ENCODE data around the gene ZNF367.

The ZNF367 gene

GRCh38 chr9:96413302-96414221, 4.6 kb downstream of the ZNF367 start:
- peaks cover 19% of the 10 kb centered on the region; the same call in 1 of the 2 replicates for H3K36me3 ChIP-seq (ENCODE audit: insufficient read depth, low read length)
- peaks cover 68% of the 10 kb centered on the region for H4K20me1 ChIP-seq (ENCODE audit: insufficient read depth, low read length, poor library complexity, severe bottlenecking)
- peaks cover 4% of the 10 kb centered on the region for H3K27me3 ChIP-seq (ENCODE audit: insufficient read depth, low read length, poor library complexity, severe bottlenecking)
- TF ChIP-seq EZH2phosphoT487 (IDR thresholded peaks at IDR 0.05; ENCODE audit: borderline replicate concordance) (no peak), CTCF (conservative IDR thresholded peaks at IDR 0.05; ENCODE audit: low read length) (no peak)
- H3K9me2 ChIP-seq (replicated peaks; ENCODE audit: low read depth, low read length) = no peaks in the 10 kb centered on the region
- H3K9me3 ChIP-seq (ENCODE audit: insufficient read depth, low read depth, low read length) = no peaks in the 10 kb centered on the region
- peak overlapping the region; percentile 98 for H3K4me3 ChIP-seq (ENCODE audit: low read length, poor library complexity, severe bottlenecking)
- H3F3A ChIP-seq (ENCODE audit: low read depth) = peaks cover 13% of the 10 kb centered on the region
- H3K79me2 ChIP-seq (ENCODE audit: insufficient read depth, low read length) = peaks cover 82% of the 10 kb centered on the region
- H3K9ac ChIP-seq (ENCODE audit: low read depth, low read length, poor library complexity, severe bottlenecking) = peak overlapping the region; percentile 40
- peaks cover 47% of the 10 kb centered on the region for H3K4me1 ChIP-seq (ENCODE audit: insufficient read depth, low read length, poor library complexity, severe bottlenecking)
- H2AFZ ChIP-seq (ENCODE audit: low read length) = no peak overlapping the region
- H3K4me2 ChIP-seq (ENCODE audit: low read depth, low read length, poor library complexity, severe bottlenecking) = peak overlapping the region; percentile 93

GRCh38 chr9:96412174-96412913, 5.8 kb downstream of the ZNF367 start:
- Histone ChIP-seq H3K27me3 (ENCODE audit: insufficient read depth, low read length, poor library complexity, severe bottlenecking) (no peaks in the 10 kb centered on the region), H3K9ac (ENCODE audit: low read depth, low read length, poor library complexity, severe bottlenecking) (no peak overlapping the region), H3K79me2 (ENCODE audit: insufficient read depth, low read length) (peaks cover 91% of the 10 kb centered on the region), H2AFZ (ENCODE audit: low read length) (no peak overlapping the region), H3K4me3 (ENCODE audit: low read length, poor library complexity, severe bottlenecking) (peak overlapping the region; percentile 38), H4K20me1 (ENCODE audit: insufficient read depth, low read length, poor library complexity, severe bottlenecking) (peaks cover 68% of the 10 kb centered on the region), H3K9me2 (replicated peaks; ENCODE audit: low read depth, low read length) (no peaks in the 10 kb centered on the region), H3K9me3 (ENCODE audit: insufficient read depth, low read depth, low read length) (no peaks in the 10 kb centered on the region), H3K4me1 (ENCODE audit: insufficient read depth, low read length, poor library complexity, severe bottlenecking) (peaks cover 51% of the 10 kb centered on the region), H3F3A (ENCODE audit: low read depth) (peaks cover 10% of the 10 kb centered on the region), H3K4me2 (ENCODE audit: low read depth, low read length, poor library complexity, severe bottlenecking) (peak overlapping the region; percentile 93), H3K36me3 (ENCODE audit: insufficient read depth, low read length) (peaks cover 22% of the 10 kb centered on the region; the same call in 1 of the 2 replicates)
- TF ChIP-seq CTCF (conservative IDR thresholded peaks at IDR 0.05; ENCODE audit: low read length) (no peak), EZH2phosphoT487 (IDR thresholded peaks at IDR 0.05; ENCODE audit: borderline replicate concordance) (no peak)

DNA sequence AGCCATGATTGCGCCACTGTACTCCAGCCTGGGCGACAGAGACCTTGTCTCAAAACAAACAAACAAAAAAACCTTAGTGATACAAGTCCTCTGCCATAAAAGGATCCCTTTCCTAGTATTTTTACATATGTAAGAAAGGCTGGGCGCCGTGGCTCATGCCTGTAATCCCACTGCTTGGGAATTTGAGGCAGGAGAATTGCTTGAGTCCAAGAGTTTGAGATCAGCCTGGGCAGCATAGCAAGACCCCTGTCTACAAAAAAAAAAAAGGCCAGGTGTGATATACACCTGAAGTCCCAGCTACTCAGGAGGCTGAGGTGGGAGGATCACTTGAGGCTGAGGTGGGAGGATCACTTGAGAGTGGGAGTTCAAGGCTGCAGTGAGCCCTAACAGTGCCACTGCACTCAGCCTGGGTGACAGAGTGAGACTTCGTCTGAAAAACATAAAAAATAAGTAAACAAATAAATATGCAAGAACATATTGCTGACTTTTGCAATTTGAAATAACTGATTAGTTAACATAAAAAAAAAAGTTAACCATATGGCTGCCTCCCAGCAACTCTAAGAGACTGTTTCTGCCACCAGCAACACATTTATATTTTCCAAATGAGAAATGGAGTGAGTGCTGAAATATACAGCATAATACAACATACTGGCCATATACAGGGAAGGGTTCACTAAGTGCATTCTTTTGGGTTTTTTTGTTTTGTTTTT, 6.9 kb downstream of the ZNF367 start:
- Histone ChIP-seq H3K4me3 (ENCODE audit: low read length, poor library complexity, severe bottlenecking) (peak overlapping the region; percentile 25), H3K27me3 (ENCODE audit: insufficient read depth, low read length, poor library complexity, severe bottlenecking) (no peaks in the 10 kb centered on the region), H3K79me2 (ENCODE audit: insufficient read depth, low read length) (peaks cover 92% of the 10 kb centered on the region), H3K4me2 (ENCODE audit: low read depth, low read length, poor library complexity, severe bottlenecking) (peak overlapping the region; percentile 93), H3K9me2 (replicated peaks; ENCODE audit: low read depth, low read length) (no peaks in the 10 kb centered on the region), H3K36me3 (ENCODE audit: insufficient read depth, low read length) (peaks cover 22% of the 10 kb centered on the region; the same call in 1 of the 2 replicates), H3K9ac (ENCODE audit: low read depth, low read length, poor library complexity, severe bottlenecking) (no peak overlapping the region), H4K20me1 (ENCODE audit: insufficient read depth, low read length, poor library complexity, severe bottlenecking) (peaks cover 61% of the 10 kb centered on the region), H3K4me1 (ENCODE audit: insufficient read depth, low read length, poor library complexity, severe bottlenecking) (peaks cover 43% of the 10 kb centered on the region), H3F3A (ENCODE audit: low read depth) (peaks cover 10% of the 10 kb centered on the region), H3K9me3 (ENCODE audit: insufficient read depth, low read depth, low read length) (no peaks in the 10 kb centered on the region), H2AFZ (ENCODE audit: low read length) (no peak overlapping the region)
- no peak for TF ChIP-seq CTCF (conservative IDR thresholded peaks at IDR 0.05; ENCODE audit: low read length)
- no peak for TF ChIP-seq EZH2phosphoT487 (IDR thresholded peaks at IDR 0.05; ENCODE audit: borderline replicate concordance)
